ENCODE data around the gene MIS18A. TPM values are rescaled to one million over a fixed set of nuclear protein-coding genes. Genes with fewer than 3 reads are reported as not detected.

Gene MIS18A
- total RNA-seq, 1 donor from 2014 or later, result 7.6 TPM

DNA sequence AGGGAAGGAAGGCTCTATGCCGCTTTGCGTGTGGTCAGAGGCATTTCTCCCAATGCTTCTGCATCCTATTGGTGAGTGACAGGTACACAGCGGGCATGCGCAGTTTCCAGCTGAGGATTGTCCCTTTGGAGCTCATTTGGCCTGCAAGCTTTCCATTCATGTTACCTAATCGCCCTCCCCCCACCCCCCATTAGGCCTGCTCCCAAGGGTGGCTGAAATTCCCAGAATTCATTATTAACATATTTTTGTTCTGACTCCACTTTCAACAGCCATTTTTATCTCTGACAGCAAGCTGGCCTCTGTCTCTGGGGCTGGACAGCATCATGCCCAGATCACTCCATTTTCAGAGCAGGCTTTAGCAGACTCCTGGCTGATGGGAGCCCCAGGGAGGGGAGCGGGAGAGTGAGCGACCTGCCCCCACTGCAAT is 25.6 kb downstream of the MIS18A start:
- DNase-seq (ENCODE audit: low spot score), result no peak

DNA sequence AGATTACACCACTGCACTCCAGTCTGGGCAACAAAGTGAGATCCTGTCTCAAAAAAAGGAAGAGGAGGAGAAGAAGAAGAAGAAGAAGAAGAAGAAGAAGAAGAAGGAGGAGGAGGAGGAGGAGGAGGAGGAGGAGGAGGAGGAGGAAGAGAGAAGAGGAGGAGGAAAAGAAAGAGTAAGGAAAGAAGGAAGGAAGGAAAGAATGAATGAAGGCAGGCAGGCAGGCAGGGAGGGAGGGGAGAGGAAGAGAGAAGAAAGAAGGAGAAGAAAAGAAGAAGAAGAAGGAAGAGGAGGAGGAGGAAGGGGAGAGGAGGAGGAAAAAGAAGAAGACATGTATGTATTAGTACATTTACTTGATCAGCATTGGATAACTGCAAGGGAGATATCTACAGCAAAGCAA is 26.7 kb downstream of the MIS18A start:
- no peak for DNase-seq (ENCODE audit: low spot score)

DNA sequence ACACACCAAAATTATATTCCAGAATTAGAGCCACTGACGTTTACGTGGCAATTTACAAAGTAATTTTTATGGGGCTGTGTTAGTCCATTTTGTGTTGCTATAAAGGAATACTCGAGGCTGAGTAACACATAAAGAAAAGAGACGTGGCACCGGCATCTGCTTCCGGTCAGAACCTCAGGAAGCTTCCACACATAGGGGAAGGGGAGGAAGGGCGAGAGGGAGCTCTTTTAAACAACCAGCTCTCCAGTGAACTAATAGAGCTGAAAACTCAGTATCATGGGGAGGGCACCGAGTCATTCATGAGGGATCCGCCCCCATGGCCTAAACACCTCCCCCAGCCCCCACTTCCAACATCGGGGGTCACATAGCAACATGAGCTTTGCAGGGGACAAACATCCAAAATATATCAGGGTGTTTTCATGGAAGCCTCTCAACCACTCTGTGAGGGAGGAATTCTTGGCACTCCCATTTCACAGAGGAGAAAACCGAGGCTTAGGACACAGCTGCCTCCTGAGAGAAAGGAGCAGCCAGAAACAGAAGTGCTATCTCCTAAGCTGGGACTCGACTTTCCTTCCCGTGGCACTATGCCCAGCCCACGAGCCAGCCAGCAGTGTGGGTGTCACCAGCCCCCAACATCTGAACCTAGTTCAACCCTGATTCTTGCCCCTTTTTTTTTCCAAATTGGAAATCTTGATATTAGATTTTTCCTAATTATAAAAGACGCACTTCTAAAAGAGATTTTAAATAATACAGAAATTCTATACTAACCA is 29.2 kb downstream of the MIS18A start:
- DNase-seq (ENCODE audit: low spot score), result no peak

DNA sequence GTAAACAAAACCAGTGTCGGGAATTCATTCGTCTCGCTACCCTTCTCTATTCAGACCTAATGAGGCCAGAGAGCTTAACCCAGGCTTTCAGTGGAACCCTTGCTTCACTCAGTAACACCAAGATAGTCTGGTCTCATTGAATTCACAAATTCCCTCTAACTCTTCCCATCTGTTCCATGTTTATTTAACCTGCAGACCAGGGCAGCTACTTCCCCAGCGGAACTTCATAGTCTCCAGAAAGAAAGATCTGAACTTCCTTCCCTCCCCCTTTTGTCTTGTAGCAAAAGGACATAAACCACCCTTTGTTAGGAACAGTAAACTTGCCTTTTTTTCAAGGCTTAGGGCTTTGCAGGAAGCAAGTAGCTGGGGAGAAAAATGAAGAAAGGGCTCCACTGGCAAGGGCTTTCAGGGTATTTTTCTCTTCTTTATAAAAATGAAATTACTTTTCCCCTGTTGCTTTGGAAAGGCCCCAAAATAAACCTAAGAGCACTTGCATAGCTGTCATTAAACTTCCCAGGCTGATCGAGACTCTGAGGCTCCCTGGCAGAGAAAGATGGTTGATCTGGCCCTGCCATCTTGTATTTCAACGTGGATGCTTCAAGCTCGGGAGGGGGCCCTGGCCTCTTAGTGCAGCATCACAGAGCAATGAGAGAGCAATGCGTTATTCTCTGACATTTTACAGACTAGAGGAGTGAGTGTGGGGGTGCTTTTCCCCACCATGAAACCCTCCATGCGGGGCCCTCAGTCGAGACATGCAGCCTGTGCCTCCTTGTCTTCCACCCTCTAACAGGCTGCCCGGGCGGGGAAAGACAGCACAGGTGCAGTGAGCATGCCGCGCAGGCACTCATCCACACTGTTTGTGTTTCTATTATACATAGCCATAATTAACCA is 30.0 kb downstream of the MIS18A start:
- DNase-seq (ENCODE audit: low spot score), result no peak

DNA sequence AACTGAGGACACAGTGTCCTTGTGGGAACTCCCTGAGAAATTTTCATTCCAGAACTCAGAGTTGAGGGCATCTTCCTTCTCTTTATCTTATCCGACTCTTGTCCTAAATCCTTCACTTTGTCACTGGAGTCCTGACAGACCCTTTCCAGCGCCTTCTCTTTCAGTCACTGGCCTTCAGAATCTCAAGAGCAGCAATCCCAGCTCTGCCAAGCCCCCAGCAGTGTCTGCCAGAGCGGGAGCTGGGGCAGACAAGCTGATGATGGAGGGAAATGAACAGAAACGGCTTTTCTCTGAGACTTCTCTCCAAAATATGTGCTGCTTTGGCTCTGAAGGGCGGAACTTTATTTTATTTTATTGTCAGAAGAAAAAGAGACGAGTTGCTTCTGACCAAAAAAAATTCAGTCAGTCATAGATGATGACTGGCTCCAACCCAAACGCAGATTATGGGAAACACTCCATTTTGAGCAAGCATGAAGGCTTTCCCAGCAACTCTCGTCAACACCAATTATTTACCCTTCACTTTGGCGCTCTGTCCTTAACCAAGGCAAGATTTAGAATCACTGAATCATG is 32.2 kb downstream of the MIS18A start:
- no peak for DNase-seq (ENCODE audit: low spot score)

DNA sequence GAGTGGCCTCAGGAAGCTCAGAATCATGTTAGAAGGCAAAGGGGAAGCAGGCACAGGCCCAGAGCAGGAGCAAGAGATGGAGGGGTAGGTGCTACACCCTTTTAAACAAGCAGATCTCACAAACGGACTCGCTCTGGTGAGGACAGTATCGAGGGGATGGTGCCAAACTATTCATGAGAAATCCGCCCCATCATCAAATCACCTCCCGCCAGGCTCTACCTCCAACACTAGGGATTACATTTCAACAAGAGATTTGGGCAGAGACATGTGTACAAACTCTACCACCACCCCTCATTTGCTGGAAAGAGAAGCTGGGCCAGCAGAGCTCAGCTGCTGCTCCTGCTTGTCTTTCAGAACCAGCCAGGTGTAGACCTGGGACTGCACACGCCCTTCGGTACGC is 32.9 kb downstream of the MIS18A start:
- no peak for DNase-seq (ENCODE audit: low spot score)

DNA sequence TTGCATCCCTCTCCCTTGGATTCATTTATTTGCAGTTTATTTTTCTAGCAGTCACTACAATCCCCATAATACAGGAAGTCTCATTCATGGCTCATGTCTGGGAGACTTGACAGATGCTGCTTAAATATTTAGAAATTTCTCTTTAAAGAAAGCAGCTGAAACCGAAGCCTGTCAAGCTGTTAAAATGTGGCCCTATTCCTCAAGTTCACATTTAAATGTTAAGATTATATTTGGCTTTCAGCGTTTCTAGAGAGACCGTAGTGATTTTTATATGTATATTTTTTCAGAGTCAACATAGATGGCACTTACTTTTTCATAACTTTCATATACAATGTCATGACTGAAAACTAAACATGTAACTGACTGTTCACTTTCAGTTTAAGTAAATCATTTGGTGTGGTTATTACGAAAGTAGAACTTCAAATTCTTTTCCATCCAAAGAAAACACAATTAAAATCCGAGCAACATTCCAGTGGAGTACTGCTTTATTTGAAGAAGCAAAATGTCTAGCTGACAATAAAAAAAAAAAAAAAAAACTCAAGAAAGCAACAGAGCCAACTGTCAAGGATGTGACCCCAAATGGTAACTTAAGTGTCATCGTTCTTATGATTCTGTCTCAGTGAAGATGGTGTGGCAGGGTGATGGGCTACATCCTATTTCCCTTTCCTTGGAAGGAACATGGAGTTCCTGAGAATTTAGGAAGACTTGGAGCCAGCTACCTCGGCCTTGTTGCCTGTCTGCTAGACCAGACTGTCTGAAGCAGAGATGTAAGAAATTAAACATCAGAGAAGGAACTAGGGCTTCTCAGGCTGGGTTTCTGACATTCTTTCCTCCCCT is 37.8 kb downstream of the MIS18A start:
- no peak for DNase-seq (ENCODE audit: low spot score)

DNA sequence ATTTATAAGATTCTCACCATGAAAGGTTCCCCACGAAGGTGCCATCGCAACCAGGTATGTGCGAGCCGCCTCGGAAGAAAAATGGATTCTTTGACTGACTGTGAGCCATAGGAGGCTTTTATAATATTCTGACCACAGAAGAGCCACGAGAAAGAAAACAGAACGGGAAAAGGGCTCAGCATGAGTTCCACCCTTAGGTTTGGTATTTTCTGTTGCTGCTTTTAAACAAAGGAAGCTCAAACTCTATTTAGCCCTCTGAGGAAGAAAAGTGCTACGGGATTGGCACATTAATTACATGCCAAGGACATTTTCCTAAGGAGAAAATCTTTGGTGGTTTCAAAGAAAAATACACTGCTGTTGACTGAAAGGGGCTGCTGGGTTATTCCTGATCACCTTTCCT is 39.3 kb downstream of the MIS18A start:
- DNase-seq (ENCODE audit: low spot score), result no peak

DNA sequence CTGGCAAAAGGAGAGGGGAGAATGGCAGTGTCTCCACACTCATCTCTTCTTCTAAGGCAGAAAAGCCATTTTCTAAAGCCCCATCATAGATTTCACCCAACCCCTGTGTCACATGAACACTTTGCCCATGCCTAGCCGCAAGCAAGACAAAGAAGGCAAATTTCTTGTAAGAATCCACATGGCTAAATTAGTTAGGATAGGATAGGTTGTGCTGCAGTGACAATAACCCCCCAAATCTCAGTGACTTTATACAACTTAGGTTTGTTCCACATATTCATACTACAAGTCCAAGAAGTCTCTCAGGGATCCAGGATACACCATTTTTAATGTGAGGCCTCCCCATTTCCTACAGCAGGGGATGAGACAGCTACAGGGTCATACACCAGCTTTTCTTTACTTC is 40.8 kb downstream of the MIS18A start:
- no peak for DNase-seq (ENCODE audit: low spot score)

DNA sequence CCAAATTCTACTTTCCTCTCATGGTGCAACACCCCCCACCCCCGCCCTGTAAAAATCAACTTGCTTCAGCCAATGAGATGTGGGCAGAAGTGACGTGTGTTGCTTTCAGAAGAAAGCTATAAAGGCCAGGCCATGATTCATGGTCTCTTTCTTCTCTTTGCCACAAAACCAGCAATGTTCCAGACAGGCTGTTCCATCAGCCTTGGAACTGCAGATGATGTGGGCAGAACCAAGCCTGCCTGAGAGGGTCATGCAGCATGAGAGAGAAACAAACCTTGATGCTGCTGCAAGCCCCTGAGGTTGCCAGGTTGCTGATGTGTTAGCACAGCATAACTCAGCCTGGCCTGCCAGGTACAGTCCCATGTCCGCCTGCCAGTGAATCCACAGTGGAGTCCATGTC is 41.8 kb downstream of the MIS18A start:
- no peak for DNase-seq (ENCODE audit: low spot score)

DNA sequence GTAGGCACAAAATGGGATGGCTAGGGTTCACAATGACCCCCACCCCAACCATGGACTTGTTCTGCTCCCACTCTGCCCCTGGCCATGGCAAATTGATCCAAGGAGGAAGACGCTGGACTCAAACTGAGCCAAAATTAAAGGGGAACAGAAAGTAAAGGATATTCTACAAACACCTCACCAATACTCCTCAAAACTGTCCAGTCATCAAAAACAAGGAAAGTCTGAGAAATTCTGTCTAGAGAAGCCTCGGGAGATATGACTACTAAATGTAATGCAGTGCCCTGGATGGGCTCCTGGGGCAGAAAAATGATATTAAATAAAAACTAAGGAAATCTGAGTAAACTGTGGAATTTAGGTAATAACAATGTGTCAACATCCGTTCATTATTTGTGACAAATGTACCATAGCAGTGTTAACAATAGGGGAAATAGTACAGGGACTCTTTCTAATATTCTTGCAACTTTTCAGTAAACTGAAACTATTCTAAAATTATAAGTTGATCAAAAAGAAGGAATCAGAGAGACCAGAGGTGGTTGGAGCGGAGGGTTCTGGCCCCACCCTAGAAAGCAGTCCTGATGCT is 45.0 kb downstream of the MIS18A start:
- DNase-seq (ENCODE audit: low spot score), result no peak

DNA sequence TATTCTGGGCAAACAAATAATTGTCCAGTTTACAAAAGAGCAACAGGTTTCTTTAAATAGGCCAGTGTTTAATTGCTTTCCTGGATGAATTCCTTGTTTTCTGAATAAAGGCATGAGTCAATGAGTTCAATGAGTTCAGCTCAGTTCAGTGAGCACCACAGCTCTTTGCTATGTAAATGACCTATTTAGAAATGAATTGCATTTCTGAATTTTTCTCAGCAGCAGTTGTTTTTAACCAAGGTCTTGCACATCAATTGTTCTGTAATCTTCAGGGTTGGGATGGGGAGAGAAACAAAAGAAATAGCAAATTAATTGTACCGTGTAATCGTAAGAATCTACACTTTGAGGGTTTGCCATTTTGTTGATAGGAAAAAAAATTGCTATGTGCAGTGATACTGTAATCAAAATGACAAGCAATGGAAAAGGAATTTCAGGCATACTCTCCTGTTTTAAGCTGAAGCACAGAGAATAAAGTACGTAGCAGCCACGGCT is 45.7 kb downstream of the MIS18A start:
- no peak for DNase-seq (ENCODE audit: low spot score)

DNA sequence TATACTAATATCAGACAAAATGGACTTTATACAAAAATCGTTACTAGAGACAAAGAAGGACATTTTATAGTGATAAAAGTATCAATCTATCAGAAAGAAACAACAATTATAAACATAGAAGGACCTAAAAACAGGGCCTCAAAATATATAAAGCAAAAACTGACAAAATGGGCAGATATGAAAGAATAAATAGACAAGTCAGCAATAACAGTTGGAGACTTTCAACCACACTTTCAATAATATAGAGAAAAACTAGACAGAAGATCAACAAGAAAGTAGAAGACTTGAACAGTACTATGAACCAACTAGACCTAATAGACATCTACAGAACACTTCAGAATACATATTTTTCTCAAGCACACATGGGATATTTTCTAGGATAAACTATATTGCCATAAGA is 52.4 kb downstream of the MIS18A start:
- DNase-seq (ENCODE audit: low spot score), result no peak

Other genes with a start within 250 kb of the MIS18A start
- gene MRAP, start 19.8 kb upstream of the MIS18A start, total RNA-seq, result not detected
- gene URB1, start 114.0 kb upstream of the MIS18A start, total RNA-seq, result 34.6 TPM
- gene EVA1C, start 133.7 kb upstream of the MIS18A start, total RNA-seq, result 55.3 TPM

Data from ureter (tissue), 1 donor.